ENCODE data around the gene CLDN5. TPM values are rescaled to one million over a fixed set of nuclear protein-coding genes. Genes with fewer than 3 reads are reported as not detected.

The CLDN5 gene
- total and polyA plus RNA-seq, 2 experiments from 2014 or later: 2.0 to 3.2 TPM

DNA sequence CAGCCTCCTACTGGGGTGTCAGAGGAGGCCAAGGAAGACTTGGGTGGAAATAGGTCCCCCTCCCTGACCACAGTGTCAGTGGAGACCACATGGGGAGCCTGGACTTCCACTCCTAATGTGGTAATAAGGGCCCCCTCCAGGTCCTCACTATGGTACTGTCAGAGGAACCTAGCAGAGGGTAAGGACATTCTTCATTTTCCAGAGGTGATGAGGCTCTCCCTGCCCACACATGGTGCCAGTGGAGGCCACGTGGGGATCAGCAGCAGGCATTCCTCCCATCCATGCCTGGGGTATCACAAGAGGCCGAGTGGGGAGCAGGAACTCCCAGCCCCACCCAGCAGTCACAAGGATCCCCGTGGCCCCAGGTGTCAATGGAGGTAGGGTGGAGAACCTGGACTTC, 6.5 kb upstream of the CLDN5 start:
- Histone ChIP-seq H2AFZ (no peak overlapping the region), H3K4me2 (no peak overlapping the region), H3K36me3 (ENCODE audit: insufficient read depth) (no peaks in the 10 kb centered on the region), H3K27me3 (ENCODE audit: insufficient read depth) (no peaks in the 10 kb centered on the region), H3K27ac (ENCODE audit: low read depth) (no peak overlapping the region), H4K20me1 (replicated peaks; ENCODE audit: insufficient read depth) (no peaks in the 10 kb centered on the region), H3K79me2 (replicated peaks; ENCODE audit: insufficient read depth) (no peaks in the 10 kb centered on the region), H3F3A (replicated peaks; ENCODE audit: low read depth) (no peaks in the 10 kb centered on the region), H3K9me2 (ENCODE audit: insufficient read depth) (no peaks in the 10 kb centered on the region), H3K4me1 (ENCODE audit: insufficient read depth) (no peaks in the 10 kb centered on the region), H3K4me3 (no peak overlapping the region)
- H3K27ac Mint-ChIP-seq: no peak overlapping the region
- H3K27me3 Mint-ChIP-seq (ENCODE audit: insufficient read depth, low read depth, poor library complexity): peaks cover 4% of the 10 kb centered on the region
- H3K36me3 Mint-ChIP-seq (ENCODE audit: low read depth): no peaks in the 10 kb centered on the region
- H3K4me3 Mint-ChIP-seq: no peak overlapping the region
- DNase-seq (ENCODE audit: low spot score) (no peak), ATAC-seq (no peak)
- TF ChIP-seq POLR2AphosphoS5 (IDR thresholded peaks at IDR 0.05; ENCODE audit: low read depth) (no peak), EZH2phosphoT487 (IDR thresholded peaks at IDR 0.05; ENCODE audit: unreplicated experiment) (no peak), STAT1 (IDR thresholded peaks at IDR 0.05; ENCODE audit: unreplicated experiment) (no peak), CTCF (conservative IDR thresholded peaks at IDR 0.05; ENCODE audit: low read depth in 2 of 2) (no peak), ZNF331 (CRISPR knock-in tag; IDR thresholded peaks at IDR 0.05; ENCODE audit: low read depth) (no peak), EZH2 (IDR thresholded peaks at IDR 0.05; ENCODE audit: low read depth, unreplicated experiment) (no peak), JUNB (IDR thresholded peaks at IDR 0.05; ENCODE audit: unreplicated experiment) (no peak), NANOG (IDR thresholded peaks at IDR 0.05; ENCODE audit: borderline replicate concordance) (no peak), REST (IDR thresholded peaks at IDR 0.05; ENCODE audit: unreplicated experiment) (no peak), ZNF114 (CRISPR knock-in tag; IDR thresholded peaks at IDR 0.05) (no peak), CREB1 (CRISPR knock-in tag; IDR thresholded peaks at IDR 0.05; ENCODE audit: low read depth) (no peak)
- TF ChIP-seq, protein P1, sequence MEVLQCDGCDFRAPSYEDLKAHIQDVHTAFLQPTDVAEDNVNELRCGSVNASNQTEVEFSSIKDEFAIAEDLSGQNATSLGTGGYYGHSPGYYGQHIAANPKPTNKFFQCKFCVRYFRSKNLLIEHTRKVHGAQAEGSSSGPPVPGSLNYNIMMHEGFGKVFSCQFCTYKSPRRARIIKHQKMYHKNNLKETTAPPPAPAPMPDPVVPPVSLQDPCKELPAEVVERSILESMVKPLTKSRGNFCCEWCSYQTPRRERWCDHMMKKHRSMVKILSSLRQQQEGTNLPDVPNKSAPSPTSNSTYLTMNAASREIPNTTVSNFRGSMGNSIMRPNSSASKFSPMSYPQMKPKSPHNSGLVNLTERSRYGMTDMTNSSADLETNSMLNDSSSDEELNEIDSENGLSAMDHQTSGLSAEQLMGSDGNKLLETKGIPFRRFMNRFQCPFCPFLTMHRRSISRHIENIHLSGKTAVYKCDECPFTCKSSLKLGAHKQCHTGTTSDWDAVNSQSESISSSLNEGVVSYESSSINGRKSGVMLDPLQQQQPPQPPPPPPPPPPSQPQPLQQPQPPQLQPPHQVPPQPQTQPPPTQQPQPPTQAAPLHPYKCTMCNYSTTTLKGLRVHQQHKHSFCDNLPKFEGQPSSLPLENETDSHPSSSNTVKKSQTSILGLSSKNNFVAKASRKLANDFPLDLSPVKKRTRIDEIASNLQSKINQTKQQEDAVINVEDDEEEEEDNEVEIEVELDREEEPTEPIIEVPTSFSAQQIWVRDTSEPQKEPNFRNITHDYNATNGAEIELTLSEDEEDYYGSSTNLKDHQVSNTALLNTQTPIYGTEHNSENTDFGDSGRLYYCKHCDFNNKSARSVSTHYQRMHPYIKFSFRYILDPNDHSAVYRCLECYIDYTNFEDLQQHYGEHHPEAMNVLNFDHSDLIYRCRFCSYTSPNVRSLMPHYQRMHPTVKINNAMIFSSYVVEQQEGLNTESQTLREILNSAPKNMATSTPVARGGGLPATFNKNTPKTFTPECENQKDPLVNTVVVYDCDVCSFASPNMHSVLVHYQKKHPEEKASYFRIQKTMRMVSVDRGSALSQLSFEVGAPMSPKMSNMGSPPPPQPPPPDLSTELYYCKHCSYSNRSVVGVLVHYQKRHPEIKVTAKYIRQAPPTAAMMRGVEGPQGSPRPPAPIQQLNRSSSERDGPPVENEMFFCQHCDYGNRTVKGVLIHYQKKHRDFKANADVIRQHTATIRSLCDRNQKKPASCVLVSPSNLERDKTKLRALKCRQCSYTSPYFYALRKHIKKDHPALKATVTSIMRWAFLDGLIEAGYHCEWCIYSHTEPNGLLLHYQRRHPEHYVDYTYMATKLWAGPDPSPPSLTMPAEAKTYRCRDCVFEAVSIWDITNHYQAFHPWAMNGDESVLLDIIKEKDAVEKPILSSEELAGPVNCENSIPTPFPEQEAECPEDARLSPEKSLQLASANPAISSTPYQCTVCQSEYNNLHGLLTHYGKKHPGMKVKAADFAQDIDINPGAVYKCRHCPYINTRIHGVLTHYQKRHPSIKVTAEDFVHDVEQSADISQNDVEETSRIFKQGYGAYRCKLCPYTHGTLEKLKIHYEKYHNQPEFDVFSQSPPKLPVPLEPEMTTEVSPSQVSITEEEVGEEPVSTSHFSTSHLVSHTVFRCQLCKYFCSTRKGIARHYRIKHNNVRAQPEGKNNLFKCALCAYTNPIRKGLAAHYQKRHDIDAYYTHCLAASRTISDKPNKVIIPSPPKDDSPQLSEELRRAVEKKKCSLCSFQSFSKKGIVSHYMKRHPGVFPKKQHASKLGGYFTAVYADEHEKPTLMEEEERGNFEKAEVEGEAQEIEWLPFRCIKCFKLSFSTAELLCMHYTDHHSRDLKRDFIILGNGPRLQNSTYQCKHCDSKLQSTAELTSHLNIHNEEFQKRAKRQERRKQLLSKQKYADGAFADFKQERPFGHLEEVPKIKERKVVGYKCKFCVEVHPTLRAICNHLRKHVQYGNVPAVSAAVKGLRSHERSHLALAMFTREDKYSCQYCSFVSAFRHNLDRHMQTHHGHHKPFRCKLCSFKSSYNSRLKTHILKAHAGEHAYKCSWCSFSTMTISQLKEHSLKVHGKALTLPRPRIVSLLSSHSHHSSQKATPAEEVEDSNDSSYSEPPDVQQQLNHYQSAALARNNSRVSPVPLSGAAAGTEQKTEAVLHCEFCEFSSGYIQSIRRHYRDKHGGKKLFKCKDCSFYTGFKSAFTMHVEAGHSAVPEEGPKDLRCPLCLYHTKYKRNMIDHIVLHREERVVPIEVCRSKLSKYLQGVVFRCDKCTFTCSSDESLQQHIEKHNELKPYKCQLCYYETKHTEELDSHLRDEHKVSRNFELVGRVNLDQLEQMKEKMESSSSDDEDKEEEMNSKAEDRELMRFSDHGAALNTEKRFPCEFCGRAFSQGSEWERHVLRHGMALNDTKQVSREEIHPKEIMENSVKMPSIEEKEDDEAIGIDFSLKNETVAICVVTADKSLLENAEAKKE (CRISPR knock-in tag; IDR thresholded peaks at IDR 0.05): no peak
- TF ChIP-seq, protein P2, sequence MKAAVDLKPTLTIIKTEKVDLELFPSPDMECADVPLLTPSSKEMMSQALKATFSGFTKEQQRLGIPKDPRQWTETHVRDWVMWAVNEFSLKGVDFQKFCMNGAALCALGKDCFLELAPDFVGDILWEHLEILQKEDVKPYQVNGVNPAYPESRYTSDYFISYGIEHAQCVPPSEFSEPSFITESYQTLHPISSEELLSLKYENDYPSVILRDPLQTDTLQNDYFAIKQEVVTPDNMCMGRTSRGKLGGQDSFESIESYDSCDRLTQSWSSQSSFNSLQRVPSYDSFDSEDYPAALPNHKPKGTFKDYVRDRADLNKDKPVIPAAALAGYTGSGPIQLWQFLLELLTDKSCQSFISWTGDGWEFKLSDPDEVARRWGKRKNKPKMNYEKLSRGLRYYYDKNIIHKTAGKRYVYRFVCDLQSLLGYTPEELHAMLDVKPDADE (IDR thresholded peaks at IDR 0.05): no peak
- H3K4me1 Mint-ChIP-seq: no peaks in the 10 kb centered on the region
- H3K9me3 Mint-ChIP-seq: no peaks in the 10 kb centered on the region
